Body of pancreas (tissue), 4 donors: ENCODE results near the gene SHLD3. TPM values are rescaled to one million over a fixed set of nuclear protein-coding genes. Genes with fewer than 3 reads are reported as not detected.
"Not testable (repeated sequence)": the region's sequence is repeated elsewhere in the genome, so short reads cannot be mapped to it uniquely, and the experiment has no call there.

Source experiments
- ATAC-seq: fragments of 150-250 bp; one replicate; pipeline ENCODE4 v1.9.1; 2016
- DNase-seq, 4 donors: peaks; one replicate each; pipeline ENCODE4 v3.0.0-alpha.2; 2019
- H3K27ac ChIP-seq, 4 donors: fragments of 200-600 bp; sonication (generic); 1 replicate in 3 of 4; 2 replicates in 1 of 4; pipeline versions ENCODE4 v1.5.1 to v1.6.1; 2016 to 2019; ENCODE audit warnings: mild to moderate bottlenecking in 1 of 4, mixed read lengths in 1 of 4, moderate library complexity in 1 of 4
- H3K27me3 ChIP-seq, 2 donors: fragments of 200-600 bp; sonication (generic); one replicate each; pipeline ENCODE4 v1.6.0; 2016; ENCODE audit warnings: mild to moderate bottlenecking in 1 of 2
- H3K36me3 ChIP-seq, 2 donors: fragments of 200-600 bp; sonication (generic); replicated peaks in 1 of 2; 2 replicates each; pipeline ENCODE4 v1.5.1; 2016; ENCODE audit warnings: low read depth in 2 of 2; ENCODE audit not compliant: insufficient read depth in 1 of 2
- H3K4me1 ChIP-seq: fragments of 200-600 bp; sonication (generic); one replicate; pipeline ENCODE4 v1.6.0; 2016
- H3K4me3 ChIP-seq, 2 donors: fragments of 200-600 bp; sonication (generic); 1 replicate in 1 of 2; 2 replicates in 1 of 2; pipeline ENCODE4 v1.5.1; 2016 to 2019
- H3K9me3 ChIP-seq, 3 donors: fragments of 200-600 bp; sonication (generic); 1 replicate in 2 of 3; 2 replicates in 1 of 3; pipeline ENCODE4 v1.5.1; 2016
- CTCF ChIP-seq, 7 experiments: fragments of 450-650 bp in 4 of 7; fragments of 200-600 bp in 3 of 7; sonication (generic) in 3 of 7; IDR thresholded peaks; one replicate each; pipeline ENCODE4 v1.5.1; 2016 to 2019; ENCODE audit warnings: antibody characterized with exemption in 7 of 7
- POLR2A ChIP-seq, 3 donors: fragments of 450-650 bp; IDR thresholded peaks; one replicate each; pipeline ENCODE4 v1.6.1; 2016; ENCODE audit warnings: antibody characterized with exemption in 3 of 3, mild to moderate bottlenecking in 2 of 3
- WGBS, 2 donors: methylation state at CpG; one replicate each; pipeline ENCODE4 v1.1.5; 2017; 5-methylcytosine and 5-hydroxymethylcytosine counted together
- intact Hi-C: fragments of 100-400 bp; cut with DNase I; formaldehyde crosslinking; loops from one replicate; pipeline ENCODE4 v1.15.1; 2023
- total RNA-seq, 2 donors: library from RNA; depleted of rRNA; stranded (reverse); fragments of >200 nt; gene quantifications; one replicate each; pipeline ENCODE4 v1.1.0, GENCODE V29; 2016

The SHLD3 gene
- total RNA-seq, 2 donors from 2014 or later = 1.0 to 3.6 TPM

- intact Hi-C loops = no loop called here
- no peak for ATAC-seq
- no peak for TF ChIP-seq POLR2A (IDR thresholded peaks at IDR 0.05)
- TF ChIP-seq CTCF (IDR thresholded peaks at IDR 0.05) = no peak
Measured at GRCh38 chr5:65612298-65612907, 12.4 kb upstream of the SHLD3 start.

GRCh38 chr5:65620021-65620420, 4.8 kb upstream of the SHLD3 start:
- ATAC-seq = no peak
- peaks cover 17% of the 10 kb centered on the region for H3K4me1 ChIP-seq
- no peaks in the 10 kb centered on the region for H3K36me3 ChIP-seq
- no peak overlapping the region for H3K4me3 ChIP-seq
- no peak overlapping the region for H3K27ac ChIP-seq
- no peak for DNase-seq
- no peaks in the 10 kb centered on the region for H3K9me3 ChIP-seq
- intact Hi-C loops = no loop called here
- 90 to 91% methylated on average over 4 of the region's 4 CpGs for WGBS, 2 donors
- no peak for TF ChIP-seq POLR2A (IDR thresholded peaks at IDR 0.05)
- TF ChIP-seq CTCF (IDR thresholded peaks at IDR 0.05) = no peak
- no peaks in the 10 kb centered on the region for H3K27me3 ChIP-seq

More at GRCh38 chr5:65612298-65612907, 12.4 kb upstream of the SHLD3 start:
- no peak for DNase-seq
- Histone ChIP-seq H3K4me3 (no peak overlapping the region), H3K36me3 (peaks cover 0 to 18% of the 10 kb centered on the region in 2 donors), H3K4me1 (peaks cover 22% of the 10 kb centered on the region), H3K27me3 (no peaks in the 10 kb centered on the region), H3K9me3 (no peaks in the 10 kb centered on the region), H3K27ac (peak overlapping the region; percentile 21 to 70 (median 66))
- WGBS, 2 donors = 63% methylated on average over 4 of the region's 4 CpGs

GRCh38 chr5:65621961-65622360, 2.9 kb upstream of the SHLD3 start:
- 83 to 89% methylated on average over 4 of the region's 4 CpGs for WGBS, 2 donors
- H3K9me3 ChIP-seq, intact Hi-C loops, ATAC-seq, H3K4me3 ChIP-seq, H3K27ac ChIP-seq, H3K36me3 ChIP-seq, DNase-seq, H3K27me3 ChIP-seq: not testable (repeated sequence)
- peaks cover 30% of the 10 kb centered on the region for H3K4me1 ChIP-seq

GRCh38 chr5:65623482-65623881, 1.3 kb upstream of the SHLD3 start:
- DNase-seq (no peak), ATAC-seq (no peak)
- Histone ChIP-seq H3K9me3 (no peaks in the 10 kb centered on the region), H3K36me3 (no peaks in the 10 kb centered on the region), H3K4me1 (peaks cover 30% of the 10 kb centered on the region), H3K4me3 (peak overlapping the region; percentile 80 to 85), H3K27ac (peak overlapping the region in 2 of 4 donors; percentile 60 to 81), H3K27me3 (no peaks in the 10 kb centered on the region)
- intact Hi-C loops = no loop called here
- no peak for TF ChIP-seq POLR2A (IDR thresholded peaks at IDR 0.05)
- TF ChIP-seq CTCF (IDR thresholded peaks at IDR 0.05) = no peak
- 4% methylated on average over 9 of the region's 9 CpGs for WGBS, 2 donors

- peaks cover 30% of the 10 kb centered on the region for H3K4me1 ChIP-seq
- intact Hi-C loops = no loop called here
- DNase-seq = peak; percentile 90 to 95 (median 92)
- peak within 1 kb of the TSS; percentile 54 to 89 (median 70) for H3K27ac ChIP-seq
- no peak for TF ChIP-seq CTCF (IDR thresholded peaks at IDR 0.05)
- TF ChIP-seq POLR2A (IDR thresholded peaks at IDR 0.05) = peak in 2 of 3 donors; percentile 50 to 59
- no peaks in the 10 kb centered on the region for H3K36me3 ChIP-seq
- ATAC-seq = peak; percentile 97
- peak within 1 kb of the TSS; percentile 80 to 85 for H3K4me3 ChIP-seq
- H3K27me3 ChIP-seq = no peaks in the 10 kb centered on the region
- WGBS, 2 donors = 0 to 1% methylated on average over 19 to 32 of the region's 32 CpGs
- H3K9me3 ChIP-seq = no peaks in the 10 kb centered on the region
Measured at GRCh38 chr5:65624025-65624570, 729 bp upstream of the SHLD3 start, which contains the start of gene TRIM23. TSS of gene TRIM23 (minus strand) at chr5:65624333. CDS start at chr5:65624274, 59 bp downstream.
